ENCODE results near the gene KRT37. TPM values are rescaled to one million over a fixed set of nuclear protein-coding genes. Genes with fewer than 3 reads are reported as not detected.
"Not testable (repeated sequence)": the region's sequence is repeated elsewhere in the genome, so short reads cannot be mapped to it uniquely, and the experiment has no call there.

KRT37 gene
- polyA plus RNA-seq, 12 donors, result 0.29 TPM; not detected in 11

GRCh38 chr17:41437254-41437653 is 12.9 kb upstream of the KRT37 start:
- DNase-seq, result no peak

GRCh38 chr17:41434415-41434814 is 10.0 kb upstream of the KRT37 start:
- peak; percentile 8 for DNase-seq

GRCh38 chr17:41434005-41434404 is 9.6 kb upstream of the KRT37 start:
- DNase-seq, result no peak

DNA sequence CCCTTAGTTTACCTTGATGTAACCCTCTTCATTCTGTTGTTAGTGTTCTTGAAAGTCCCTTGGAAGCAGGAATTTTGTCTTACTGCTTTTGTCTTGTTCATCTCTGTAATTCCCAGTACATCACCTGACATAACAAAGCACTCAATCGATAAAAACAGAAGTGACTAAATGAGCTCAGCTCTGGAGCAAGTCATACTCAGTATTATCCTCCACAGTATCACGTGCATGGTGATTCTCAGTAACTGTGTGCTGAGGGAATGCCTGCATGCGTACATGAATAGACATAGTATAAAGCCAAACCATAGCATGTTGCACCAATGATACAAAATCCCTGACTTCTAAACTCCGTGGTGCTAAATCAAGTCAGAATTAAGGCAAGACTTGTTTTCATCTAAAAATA is 9.2 kb upstream of the KRT37 start:
- DNase-seq, result no peak

DNA sequence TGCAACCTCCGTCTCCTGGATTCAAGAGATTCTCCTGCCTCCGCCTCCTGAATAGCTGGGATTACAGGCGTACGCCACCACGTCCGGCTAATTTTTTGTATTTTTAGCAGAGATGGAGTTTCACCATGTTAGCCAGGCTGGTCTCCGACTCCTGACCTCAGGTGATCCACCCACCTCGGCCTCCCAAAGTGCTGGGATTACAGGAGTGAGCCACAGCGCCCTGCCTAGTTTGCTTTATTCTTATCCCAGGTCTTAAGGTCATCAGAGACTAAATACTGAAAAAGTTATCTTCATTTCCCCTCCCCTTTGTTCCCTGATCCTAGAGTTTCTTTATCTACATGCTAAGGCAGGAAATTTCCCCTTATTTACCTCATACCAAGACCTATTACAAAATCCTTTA is 6.0 kb upstream of the KRT37 start:
- DNase-seq, result not testable (repeated sequence)

DNA sequence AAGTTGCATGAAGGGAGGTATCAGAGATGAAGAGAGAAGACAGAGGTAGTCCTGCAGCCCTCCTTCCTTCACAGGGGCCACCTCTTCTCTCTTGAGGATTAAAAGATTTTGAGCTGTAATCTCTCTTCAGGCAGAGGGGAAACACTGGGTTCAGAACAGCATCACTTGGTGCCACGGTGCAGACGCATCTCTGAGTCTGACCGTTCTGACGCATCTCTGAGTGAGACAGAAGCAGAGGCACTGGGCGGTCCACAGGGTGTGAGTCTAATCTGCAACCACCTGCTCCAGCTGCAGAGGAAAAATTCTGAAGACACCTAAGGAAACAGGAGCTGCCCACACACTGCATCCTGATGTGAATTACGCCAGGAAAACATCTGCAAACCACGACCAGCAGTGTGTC is 5.3 kb upstream of the KRT37 start:
- DNase-seq, result no peak

DNA sequence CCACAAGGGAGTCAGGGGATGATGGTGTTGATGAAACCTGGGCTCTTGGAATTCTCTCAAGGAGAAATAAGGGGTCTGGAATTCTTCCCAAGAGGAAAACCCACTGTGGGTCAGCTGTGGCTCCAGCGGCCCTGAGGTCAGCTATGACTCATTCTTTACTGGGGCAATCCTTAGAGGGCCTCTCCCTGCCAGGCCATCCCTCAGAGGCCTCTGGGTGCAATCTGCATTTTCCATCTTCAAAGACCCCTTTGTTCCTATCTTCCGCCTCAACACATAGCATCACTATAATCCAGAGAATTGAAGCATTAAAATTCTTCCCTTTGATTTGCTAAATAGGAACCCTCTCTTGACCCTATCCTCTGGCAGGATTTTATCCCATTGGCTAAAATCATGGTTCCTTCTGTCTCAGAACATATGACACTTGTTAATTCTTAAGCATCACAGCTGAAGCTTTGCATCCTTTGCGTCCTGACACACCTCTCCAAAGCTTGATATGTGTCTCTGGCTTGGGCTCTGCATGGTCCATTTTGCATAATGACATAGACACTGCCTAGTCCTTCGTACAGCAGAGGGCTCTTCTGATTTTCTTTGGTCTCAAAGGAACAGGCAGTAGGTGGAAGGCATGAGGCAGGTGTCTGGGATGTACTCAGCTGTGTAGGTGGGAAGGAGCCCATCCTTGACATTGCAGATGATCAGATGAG is 4.4 kb upstream of the KRT37 start:
- no peak for DNase-seq

DNA sequence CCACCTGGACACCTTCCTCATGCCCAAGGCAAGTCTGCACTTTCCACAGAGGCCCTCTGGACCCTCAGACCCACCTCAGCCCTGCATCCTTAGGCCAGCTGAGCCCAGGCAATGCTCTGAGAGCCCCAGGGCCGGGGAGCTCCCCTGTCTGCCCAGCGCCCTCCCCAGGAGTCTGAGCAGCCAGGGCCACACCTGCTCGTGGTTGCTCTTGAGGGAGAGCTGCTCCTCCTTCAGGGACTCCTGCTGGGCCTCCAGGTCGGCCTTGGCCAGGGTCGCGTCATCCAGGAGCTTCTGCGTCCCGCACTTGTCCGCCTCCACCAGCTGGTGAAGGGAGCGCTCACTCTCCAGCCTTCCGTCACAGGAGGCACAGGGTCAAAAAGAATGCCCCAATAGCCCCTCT is 1.8 kb downstream of the KRT37 start:
- not testable (repeated sequence) for DNase-seq

DNA sequence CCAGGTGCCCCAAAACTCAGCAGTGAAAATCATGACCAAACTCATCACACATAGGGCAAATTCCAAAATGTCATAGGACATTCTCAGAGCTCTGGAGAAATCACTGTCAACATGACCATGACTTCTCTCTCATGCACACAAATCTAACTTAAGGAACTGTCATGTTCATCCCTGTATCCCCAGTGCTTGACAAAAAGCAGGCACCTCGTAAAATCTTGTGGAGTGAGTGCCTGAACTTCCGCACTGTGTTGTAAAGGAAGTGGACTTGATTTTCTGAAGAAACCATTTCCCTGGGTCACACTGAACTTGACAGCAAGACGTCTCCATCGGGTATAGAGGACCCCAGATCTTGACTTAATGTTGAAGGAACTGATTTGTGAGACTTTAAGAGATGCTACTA is 2.8 kb downstream of the KRT37 start:
- no peak for DNase-seq

DNA sequence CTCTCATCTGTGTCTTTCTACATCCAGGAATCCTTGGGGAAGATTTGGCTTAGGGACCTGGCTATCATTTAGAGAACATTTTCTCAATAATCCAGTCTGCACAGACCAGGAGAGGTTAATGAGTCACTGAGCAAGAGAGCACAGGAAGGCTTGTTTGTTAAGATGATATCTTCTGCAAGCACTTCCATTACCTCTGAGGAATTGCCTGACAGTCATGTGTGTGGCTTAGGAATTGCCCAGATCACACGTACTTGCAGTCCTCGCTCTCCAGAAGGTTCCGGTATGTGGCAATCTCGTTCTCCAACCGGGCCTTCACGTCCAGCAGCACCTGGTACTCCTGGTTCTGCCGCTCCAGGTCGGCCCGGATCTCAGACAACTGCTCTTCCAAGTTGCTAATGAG is 3.3 kb downstream of the KRT37 start:
- no peak for DNase-seq

GRCh38 chr17:41420134-41420533 is 4.3 kb downstream of the KRT37 start:
- no peak for DNase-seq

- no peak for DNase-seq
These were observed 4.7 kb downstream of the KRT37 start for GRCh38 chr17:41419716-41420115.

DNA sequence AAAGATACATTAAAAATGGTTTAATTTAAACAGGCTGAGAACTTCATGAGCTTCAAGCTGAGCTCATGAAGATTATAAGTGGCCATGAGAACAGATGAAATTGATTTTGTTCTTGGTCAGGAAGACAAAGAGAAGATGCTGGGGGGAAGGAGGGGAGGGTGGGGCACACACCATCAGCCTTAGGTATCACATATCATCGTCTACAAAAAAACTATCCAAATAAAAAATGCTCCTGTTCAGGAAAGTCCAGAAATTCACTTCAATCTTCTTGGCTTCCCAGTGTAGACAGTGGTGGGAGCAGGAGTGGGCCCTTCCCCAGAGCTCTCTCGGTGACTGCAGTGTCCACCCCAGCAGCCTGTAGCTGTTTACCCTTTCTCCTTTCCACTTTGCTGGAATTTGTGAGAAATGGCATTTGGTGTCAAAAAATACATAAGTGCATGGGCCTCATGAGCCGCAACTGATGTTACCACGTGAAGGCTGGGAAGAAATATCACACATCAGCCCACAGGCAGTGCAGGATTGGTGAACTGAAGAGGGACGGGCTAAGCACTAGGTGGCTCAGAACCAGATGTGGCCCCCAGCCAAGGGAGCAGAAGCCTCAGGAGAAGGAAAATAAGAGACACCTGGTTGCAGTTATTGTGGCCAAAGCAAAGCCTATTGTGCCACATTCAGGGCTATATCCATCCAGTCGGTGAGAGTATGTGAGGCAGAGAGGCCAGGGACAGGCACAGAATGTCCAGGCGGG is 6.1 kb downstream of the KRT37 start:
- no peak for DNase-seq

- no peak for DNase-seq
These were observed 6.8 kb downstream of the KRT37 start for GRCh38 chr17:41417576-41418015.

- no peak for DNase-seq
These were observed 7.3 kb downstream of the KRT37 start for GRCh38 chr17:41417127-41417526.

DNA sequence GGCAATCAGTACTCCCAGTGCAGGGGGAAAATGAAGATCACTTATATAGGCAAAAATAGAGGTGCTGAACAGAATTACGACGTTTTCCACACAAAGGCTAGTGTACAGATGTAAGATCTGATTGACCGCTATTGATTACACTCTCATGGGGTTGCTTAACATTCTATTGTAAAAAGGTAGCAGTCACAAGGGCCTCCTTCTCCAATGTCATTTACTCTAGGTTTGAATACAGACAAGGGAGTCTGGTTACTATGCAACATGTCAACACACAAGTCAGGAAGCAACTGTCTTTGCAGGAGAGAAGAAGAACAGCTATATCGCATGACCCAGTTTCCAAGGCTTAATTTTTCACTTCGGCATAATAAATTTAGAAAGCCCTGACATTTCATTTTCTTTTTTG is 7.9 kb downstream of the KRT37 start:
- DNase-seq, result no peak

- no peak for DNase-seq
These were observed 8.5 kb downstream of the KRT37 start for GRCh38 chr17:41415833-41416335.

GRCh38 chr17:41415411-41415810 is 9.0 kb downstream of the KRT37 start:
- no peak for DNase-seq

- no peak for DNase-seq
These were observed 10.4 kb downstream of the KRT37 start for GRCh38 chr17:41413982-41414381.

- no peak for DNase-seq
These were observed 10.9 kb downstream of the KRT37 start for GRCh38 chr17:41413353-41413957.

DNA sequence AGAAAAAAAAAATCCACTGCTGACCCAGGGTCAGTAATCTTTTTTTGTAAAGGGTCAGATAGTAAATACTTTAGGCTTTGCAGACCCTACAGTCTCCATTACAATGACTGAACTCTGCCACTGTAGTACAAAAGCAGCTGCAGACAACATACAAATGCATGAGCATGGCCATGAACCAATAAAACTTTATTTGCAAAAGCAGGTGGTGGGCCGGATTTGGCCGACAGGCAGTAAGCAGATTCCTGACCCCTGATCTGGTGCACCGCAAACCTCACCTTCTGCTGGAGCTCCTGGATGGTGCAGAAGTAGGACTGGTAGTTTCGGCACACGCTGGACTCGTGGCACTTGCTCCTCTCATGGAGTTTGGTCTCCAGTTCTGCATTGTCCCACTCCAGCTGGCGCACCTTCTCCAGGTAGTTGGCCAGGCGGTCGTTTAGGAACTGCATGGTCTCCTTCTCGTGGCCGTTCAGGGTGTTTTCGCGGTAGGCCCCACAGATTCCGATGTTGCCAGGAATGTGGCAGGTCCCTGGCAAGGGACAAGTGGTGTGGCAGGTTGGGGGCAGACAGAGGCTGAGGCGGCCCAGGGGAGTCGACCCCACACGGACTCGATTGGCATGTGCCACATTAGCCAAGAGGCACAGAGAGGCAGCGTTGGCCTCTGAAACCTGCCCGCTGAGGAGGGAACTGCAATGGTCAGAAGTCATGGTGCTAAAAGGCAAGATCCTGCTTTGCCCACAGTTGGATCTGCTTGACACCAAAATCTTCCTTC is 13.1 kb downstream of the KRT37 start:
- no peak for DNase-seq

DNA sequence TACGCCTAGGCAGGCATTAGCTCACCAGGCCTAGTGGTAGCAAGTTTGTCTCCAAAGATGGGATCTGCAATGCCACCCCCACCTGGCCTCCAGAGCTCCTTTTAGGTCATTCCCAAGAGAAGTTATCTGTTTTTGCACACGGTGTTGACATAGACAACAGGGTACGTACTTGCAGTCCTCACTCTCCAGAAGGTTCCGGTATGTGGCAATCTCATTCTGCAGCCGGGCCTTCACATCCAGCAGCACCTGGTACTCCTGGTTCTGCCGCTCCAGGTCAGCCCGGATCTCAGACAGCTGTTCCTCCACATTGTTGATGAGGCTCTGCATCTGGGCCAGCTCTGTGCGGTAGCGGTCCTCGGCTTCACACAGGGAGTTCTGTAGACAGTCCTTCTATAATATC is 17.2 kb downstream of the KRT37 start:
- DNase-seq, result no peak
